ENCODE data around the gene MDH1B. TPM values are rescaled to one million over a fixed set of nuclear protein-coding genes. Genes with fewer than 3 reads are reported as not detected.

The MDH1B gene
- polyA plus RNA-seq, 1 donor from 2014 or later = 11.7 TPM

GRCh38 chr2:206736935-206737334, 28.2 kb downstream of the MDH1B start:
- Histone ChIP-seq H3K9me2 (ENCODE audit: insufficient read depth, low read length) (no peaks in the 10 kb centered on the region), H3F3A (ENCODE audit: insufficient read depth, low read length, poor library complexity, severe bottlenecking) (no peaks in the 10 kb centered on the region), H3K4me2 (ENCODE audit: low read length) (no peak overlapping the region), H3K27ac (ENCODE audit: low read length) (no peak overlapping the region), H3K79me2 (replicated peaks; ENCODE audit: insufficient read depth, low read length) (no peaks in the 10 kb centered on the region), H4K20me1 (ENCODE audit: insufficient read depth) (no peaks in the 10 kb centered on the region), H3K4me3 (ENCODE audit: low read length) (no peak overlapping the region), H3K27me3 (ENCODE audit: insufficient read depth, low read depth, low read length) (no peaks in the 10 kb centered on the region), H3K9me3 (ENCODE audit: low read length) (no peaks in the 10 kb centered on the region), H3K36me3 (ENCODE audit: insufficient read depth, low read length) (no peaks in the 10 kb centered on the region), H3K9ac (ENCODE audit: low read length) (no peak overlapping the region), H2AFZ (ENCODE audit: low read depth, low read length) (no peak overlapping the region)
- TF ChIP-seq EP300 (conservative IDR thresholded peaks at IDR 0.05; ENCODE audit: poor library complexity, severe bottlenecking) (no peak), MXI1 (conservative IDR thresholded peaks at IDR 0.05; ENCODE audit: poor library complexity, severe bottlenecking) (no peak), RAD21 (conservative IDR thresholded peaks at IDR 0.05) (no peak), CTCF (IDR thresholded peaks at IDR 0.05; ENCODE audit: poor library complexity, severe bottlenecking) (no peak), TAF1 (IDR thresholded peaks at IDR 0.05; ENCODE audit: low read depth) (no peak), REST (IDR thresholded peaks at IDR 0.05; ENCODE audit: borderline replicate concordance) (no peak), SMC3 (conservative IDR thresholded peaks at IDR 0.05; ENCODE audit: poor library complexity) (no peak), POLR2AphosphoS5 (IDR thresholded peaks at IDR 0.05) (no peak), EZH2 (IDR thresholded peaks at IDR 0.05; ENCODE audit: borderline replicate concordance, insufficient read depth, low read length, poor library complexity, severe bottlenecking) (no peak)

GRCh38 chr2:206733341-206733740, 31.8 kb downstream of the MDH1B start:
- TF ChIP-seq EP300 (conservative IDR thresholded peaks at IDR 0.05; ENCODE audit: poor library complexity, severe bottlenecking) = no peak
- TF ChIP-seq EZH2 (IDR thresholded peaks at IDR 0.05; ENCODE audit: borderline replicate concordance, insufficient read depth, low read length, poor library complexity, severe bottlenecking) = no peak
- Histone ChIP-seq H4K20me1 (ENCODE audit: insufficient read depth) (no peaks in the 10 kb centered on the region), H3K4me3 (ENCODE audit: low read length) (no peak overlapping the region), H3K27me3 (ENCODE audit: insufficient read depth, low read depth, low read length) (no peaks in the 10 kb centered on the region), H3K9me3 (ENCODE audit: low read length) (no peaks in the 10 kb centered on the region), H3K4me2 (ENCODE audit: low read length) (no peak overlapping the region), H3K79me2 (replicated peaks; ENCODE audit: insufficient read depth, low read length) (no peaks in the 10 kb centered on the region), H3K36me3 (ENCODE audit: insufficient read depth, low read length) (no peaks in the 10 kb centered on the region), H3F3A (ENCODE audit: insufficient read depth, low read length, poor library complexity, severe bottlenecking) (no peaks in the 10 kb centered on the region), H3K9ac (ENCODE audit: low read length) (no peak overlapping the region), H2AFZ (ENCODE audit: low read depth, low read length) (no peak overlapping the region), H3K27ac (ENCODE audit: low read length) (no peak overlapping the region), H3K9me2 (ENCODE audit: insufficient read depth, low read length) (no peaks in the 10 kb centered on the region)
